Liver (tissue), 3 donors: ENCODE measurements around the gene OGFOD3.
A peak's percentile ranks its signal among the peaks of the same experiment; 100 is the strongest.

Experiments
- RAD21 ChIP-seq, 2 donors: IDR thresholded peaks; 2 replicates each; pipeline ENCODE4 v1.6.1; 2016; ENCODE audit warnings: antibody characterized with exemption in 2 of 2, mild to moderate bottlenecking in 2 of 2
- TF ChIP-seq, protein P1 (sequence below): IDR thresholded peaks from 2 replicates; pipeline ENCODE4 v1.6.1; 2016; ENCODE audit warnings: antibody characterized with exemption
- TF ChIP-seq, protein P2 (sequence below): fragments of 150-350 bp; IDR thresholded peaks from 2 replicates; pipeline ENCODE4 v1.5.1; 2017; ENCODE audit warnings: improper control_type of control experiment, low read depth, low read length; ENCODE audit not compliant: missing input control
- donor health status: healthy.
- donor health status: healthy.

DNA sequence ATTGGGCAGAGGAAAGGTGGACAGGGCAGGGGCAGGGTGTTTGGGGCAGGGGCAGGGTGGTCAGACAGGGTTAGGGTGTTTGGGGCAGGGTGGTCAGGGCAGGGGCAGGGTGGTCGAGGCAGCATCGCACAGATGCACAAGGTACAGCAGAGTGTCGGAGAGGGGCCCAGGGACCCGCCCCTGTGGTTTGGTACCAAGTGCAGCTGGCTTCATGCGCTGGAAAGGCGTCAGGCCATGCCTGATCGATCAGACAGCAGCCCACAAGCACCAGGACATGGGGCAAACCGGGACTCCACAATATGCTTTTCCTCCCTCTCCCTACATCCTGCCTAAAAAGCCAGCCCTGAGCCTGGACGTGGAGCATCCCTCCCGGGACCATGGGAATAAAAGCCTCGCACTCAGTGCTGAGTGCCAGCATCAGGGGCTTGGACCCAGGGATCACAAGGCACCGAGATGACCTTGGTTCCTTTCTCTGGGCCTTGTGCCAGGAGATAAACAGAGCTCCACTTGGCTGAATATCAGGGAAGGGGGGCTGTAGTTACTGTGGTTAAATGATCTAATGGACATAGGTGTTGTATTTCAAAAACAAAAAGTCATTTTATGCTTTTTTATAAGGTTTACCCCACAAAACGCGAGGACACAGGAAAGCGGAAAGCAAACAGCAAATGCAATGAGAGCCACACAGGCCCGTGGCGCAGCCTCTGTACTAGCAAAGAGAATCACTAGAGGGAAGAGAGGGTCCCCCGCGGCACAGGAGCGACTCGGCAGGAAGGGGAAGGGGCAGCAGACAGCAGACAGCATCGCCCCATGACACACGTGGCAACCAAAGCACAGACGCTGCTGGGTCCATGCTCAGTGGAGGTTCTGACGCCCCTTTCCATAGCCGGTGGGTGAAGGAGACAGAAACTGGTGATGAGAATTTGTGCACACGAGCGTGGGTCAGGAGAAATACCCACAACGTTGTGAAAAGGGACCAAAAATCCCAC lies 5.6 kb downstream of the OGFOD3 start:
- TF ChIP-seq, protein P1, sequence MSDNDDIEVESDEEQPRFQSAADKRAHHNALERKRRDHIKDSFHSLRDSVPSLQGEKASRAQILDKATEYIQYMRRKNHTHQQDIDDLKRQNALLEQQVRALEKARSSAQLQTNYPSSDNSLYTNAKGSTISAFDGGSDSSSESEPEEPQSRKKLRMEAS, result no peak
- peak in 1 of 2 donors; percentile 25 for TF ChIP-seq RAD21 (IDR thresholded peaks at IDR 0.05)
- TF ChIP-seq, protein P2, sequence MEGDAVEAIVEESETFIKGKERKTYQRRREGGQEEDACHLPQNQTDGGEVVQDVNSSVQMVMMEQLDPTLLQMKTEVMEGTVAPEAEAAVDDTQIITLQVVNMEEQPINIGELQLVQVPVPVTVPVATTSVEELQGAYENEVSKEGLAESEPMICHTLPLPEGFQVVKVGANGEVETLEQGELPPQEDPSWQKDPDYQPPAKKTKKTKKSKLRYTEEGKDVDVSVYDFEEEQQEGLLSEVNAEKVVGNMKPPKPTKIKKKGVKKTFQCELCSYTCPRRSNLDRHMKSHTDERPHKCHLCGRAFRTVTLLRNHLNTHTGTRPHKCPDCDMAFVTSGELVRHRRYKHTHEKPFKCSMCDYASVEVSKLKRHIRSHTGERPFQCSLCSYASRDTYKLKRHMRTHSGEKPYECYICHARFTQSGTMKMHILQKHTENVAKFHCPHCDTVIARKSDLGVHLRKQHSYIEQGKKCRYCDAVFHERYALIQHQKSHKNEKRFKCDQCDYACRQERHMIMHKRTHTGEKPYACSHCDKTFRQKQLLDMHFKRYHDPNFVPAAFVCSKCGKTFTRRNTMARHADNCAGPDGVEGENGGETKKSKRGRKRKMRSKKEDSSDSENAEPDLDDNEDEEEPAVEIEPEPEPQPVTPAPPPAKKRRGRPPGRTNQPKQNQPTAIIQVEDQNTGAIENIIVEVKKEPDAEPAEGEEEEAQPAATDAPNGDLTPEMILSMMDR, result no peak
